WTC11 (cell line): ENCODE measurements around the gene COX19. TPM values are rescaled to one million over a fixed set of nuclear protein-coding genes. Genes with fewer than 3 reads are reported as not detected.

ENCODE experiments used
- ATAC-seq: fragments of 200-7000 bp; cut with Tn5 transposase; 2 replicates; pipeline ENCODE4 v1.10.0; 2021; ENCODE audit warnings: mild to moderate bottlenecking, moderate library complexity
- CTCF ChIA-PET: fragments of 300-600 bp; sonication (Branson Sonifier 250); formaldehyde crosslinking; loops from one replicate; lab custom pipeline; 2021; ENCODE audit warnings: antibody characterized with exemption; lab: Charles Lee
- POLR2A ChIA-PET: fragments of 350-600 bp; sonication (Branson Sonifier 250); formaldehyde crosslinking; loops from one replicate; lab custom pipeline; 2021; ENCODE audit warnings: antibody characterized with exemption; lab: Charles Lee
- DNase-seq: peaks from one replicate; pipeline ENCODE4 v3.0.0; 2021; ENCODE audit warnings: low spot score
- H3K27ac Mint-ChIP-seq: 2 replicates; pipeline ENCODE4 v1.8.0; 2021; ENCODE audit warnings: mixed read lengths
- H3K27me3 Mint-ChIP-seq: 2 replicates; pipeline ENCODE4 v1.8.0; 2021; ENCODE audit warnings: low read depth, mild to moderate bottlenecking, moderate library complexity, mixed read lengths
- H3K36me3 Mint-ChIP-seq: 2 replicates; pipeline ENCODE4 v1.8.0; 2021; ENCODE audit warnings: mixed read lengths
- H3K4me1 Mint-ChIP-seq: 2 replicates; pipeline ENCODE4 v1.8.0; 2022; ENCODE audit warnings: mixed read lengths
- H3K4me3 Mint-ChIP-seq: 2 replicates; pipeline ENCODE4 v1.8.0; 2021; ENCODE audit warnings: mild to moderate bottlenecking, moderate library complexity, mixed read lengths
- H3K9me3 Mint-ChIP-seq: 2 replicates; pipeline ENCODE4 v1.8.0; 2021; ENCODE audit warnings: mixed read lengths
- AR ChIP-seq: fragments of 250-450 bp; sonication (Bioruptor Pico); IDR thresholded peaks from 2 replicates; pipeline ENCODE4 v1.9.0; 2021; ENCODE audit warnings: mild to moderate bottlenecking
- ATF3 ChIP-seq: sonication (generic); formaldehyde crosslinking; conservative IDR thresholded peaks from 2 replicates; pipeline ENCODE4 v1.8.1; 2022; ENCODE audit warnings: mild to moderate bottlenecking, missing genetic modification reagents
- CREB1 ChIP-seq: sonication (generic); formaldehyde crosslinking; IDR thresholded peaks from 2 replicates; pipeline ENCODE4 v1.8.0; 2023; ENCODE audit warnings: mild to moderate bottlenecking, missing genetic modification reagents
- E2F5 ChIP-seq: sonication (generic); formaldehyde crosslinking; IDR thresholded peaks from 2 replicates; pipeline ENCODE4 v1.8.1; 2022; ENCODE audit warnings: mild to moderate bottlenecking, moderate library complexity, missing genetic modification reagents
- FOXK1 ChIP-seq: sonication (generic); formaldehyde crosslinking; IDR thresholded peaks from 2 replicates; pipeline ENCODE4 v1.8.0; 2022; ENCODE audit warnings: mild to moderate bottlenecking, moderate library complexity, missing genetic modification reagents
- HMGA2 ChIP-seq: fragments of 250-450 bp; sonication (Bioruptor Pico); IDR thresholded peaks from 2 replicates; pipeline ENCODE4 v1.4.0; 2021; ENCODE audit warnings: mild to moderate bottlenecking, moderate library complexity
- IRF1 ChIP-seq: sonication (generic); formaldehyde crosslinking; IDR thresholded peaks from 2 replicates; pipeline ENCODE4 v1.8.0; 2023; ENCODE audit warnings: missing genetic modification reagents
- NFATC4 ChIP-seq: fragments of 250-450 bp; sonication (Bioruptor Pico); IDR thresholded peaks from 2 replicates; pipeline ENCODE4 v1.9.0; 2021; ENCODE audit warnings: mild to moderate bottlenecking
- NFE2L1 ChIP-seq: sonication (generic); formaldehyde crosslinking; IDR thresholded peaks from 2 replicates; pipeline ENCODE4 v1.8.1; 2023; ENCODE audit warnings: missing genetic modification reagents
- OVOL2 ChIP-seq: fragments of 250-450 bp; sonication (Bioruptor Pico); IDR thresholded peaks from 2 replicates; pipeline ENCODE4 v1.9.0; 2021; ENCODE audit warnings: mild to moderate bottlenecking, borderline replicate concordance
- RELA ChIP-seq: sonication (generic); formaldehyde crosslinking; IDR thresholded peaks from 2 replicates; pipeline ENCODE4 v1.8.1; 2022; ENCODE audit warnings: missing genetic modification reagents, mild to moderate bottlenecking, borderline replicate concordance
- RORB ChIP-seq: fragments of 250-450 bp; sonication (Bioruptor Pico); IDR thresholded peaks from 2 replicates; pipeline ENCODE4 v1.9.0; 2021; ENCODE audit warnings: mild to moderate bottlenecking
- SP1 ChIP-seq: sonication (generic); formaldehyde crosslinking; conservative IDR thresholded peaks from 2 replicates; pipeline ENCODE4 v1.8.1; 2022; ENCODE audit warnings: missing genetic modification reagents
- ZNF138 ChIP-seq: sonication (generic); formaldehyde crosslinking; conservative IDR thresholded peaks from 2 replicates; pipeline ENCODE4 v1.8.1; 2022; ENCODE audit warnings: mild to moderate bottlenecking, moderate library complexity, missing genetic modification reagents
- ZNF281 ChIP-seq: sonication (generic); formaldehyde crosslinking; IDR thresholded peaks from 2 replicates; pipeline ENCODE4 v1.8.0; 2023; ENCODE audit warnings: mild to moderate bottlenecking, missing genetic modification reagents
- ZNF423 ChIP-seq: fragments of 250-450 bp; sonication (Bioruptor Pico); IDR thresholded peaks from 2 replicates; pipeline ENCODE4 v2.1.2; 2022; ENCODE audit warnings: mild to moderate bottlenecking, moderate library complexity
- total RNA-seq: library from RNA; stranded (reverse); gene quantifications from 3 replicates; pipeline ENCODE4 v1.2.3, GENCODE V29; 2021
- TF ChIP-seq, protein P1 (sequence below): fragments of 250-450 bp; sonication (Bioruptor Pico); IDR thresholded peaks from 2 replicates; pipeline ENCODE4 v1.9.0; 2021; ENCODE audit warnings: mild to moderate bottlenecking, borderline replicate concordance

Gene COX19
- total RNA-seq, 1 experiment from 2014 or later, result 13.2 TPM

DNA sequence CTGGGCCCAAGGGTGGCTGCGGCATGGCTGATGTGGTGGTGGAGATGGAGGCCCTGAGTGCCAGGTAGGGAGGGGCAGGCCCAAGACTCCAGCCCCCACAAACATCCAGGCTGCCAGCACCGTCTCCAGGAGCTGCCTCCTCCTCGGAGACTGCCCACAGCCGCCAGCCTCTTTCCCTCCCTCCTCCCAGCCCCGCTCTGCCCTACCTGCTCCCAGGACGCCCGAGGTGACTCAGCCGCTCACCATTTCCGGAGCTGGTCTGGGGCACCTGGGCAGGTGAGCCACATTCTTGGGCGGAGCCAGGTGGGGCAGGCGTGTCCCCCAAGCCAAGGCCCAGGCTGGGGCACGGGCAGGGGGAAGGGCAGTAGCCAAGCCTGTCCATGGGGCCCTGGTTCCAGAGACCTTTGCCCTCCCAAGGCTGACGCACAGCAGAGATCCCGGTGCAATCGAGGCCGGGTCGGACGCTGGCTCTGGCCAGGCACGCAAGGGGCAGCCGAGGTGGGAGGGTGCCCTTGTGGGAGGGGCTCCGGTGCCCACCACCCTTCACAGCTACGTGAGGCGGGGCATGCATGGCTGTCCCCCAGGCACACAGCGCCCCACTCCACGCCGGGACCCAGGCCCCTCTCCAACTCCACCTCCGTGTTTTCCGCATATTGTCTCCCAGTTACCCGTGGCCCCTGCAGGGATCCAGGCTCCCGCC lies 29.6 kb downstream of the COX19 start (continued):
- no peak for TF ChIP-seq AR
- no peak for TF ChIP-seq NFATC4 (CRISPR knock-in tag)
- TF ChIP-seq CREB1 (CRISPR knock-in tag), result 0 out of 2 replicates have a peak, but pooled peaks have one; percentile 20
- peak; percentile 68; the same call in 1 of the 2 replicates for TF ChIP-seq SP1 (CRISPR knock-in tag)
- TF ChIP-seq RORB, result no peak
- TF ChIP-seq OVOL2 (CRISPR knock-in tag), result no peak
- TF ChIP-seq ZNF281 (CRISPR knock-in tag), result 0 out of 2 replicates have a peak, but pooled peaks have one; percentile 51
- TF ChIP-seq IRF1, result no peak
- no peak for TF ChIP-seq FOXK1

GRCh38 chr7:945147-945555 lies 30.2 kb downstream of the COX19 start:
- no peak for TF ChIP-seq ZNF138 (CRISPR knock-in tag)
- TF ChIP-seq RELA (CRISPR knock-in tag), result no peak
- TF ChIP-seq ZNF423, result no peak
- no peak for TF ChIP-seq HMGA2 (CRISPR knock-in tag)
- no peak for TF ChIP-seq NFATC4 (CRISPR knock-in tag)
- no peak for TF ChIP-seq ATF3 (CRISPR knock-in tag)
- TF ChIP-seq E2F5, result no peak
- TF ChIP-seq, protein P1, sequence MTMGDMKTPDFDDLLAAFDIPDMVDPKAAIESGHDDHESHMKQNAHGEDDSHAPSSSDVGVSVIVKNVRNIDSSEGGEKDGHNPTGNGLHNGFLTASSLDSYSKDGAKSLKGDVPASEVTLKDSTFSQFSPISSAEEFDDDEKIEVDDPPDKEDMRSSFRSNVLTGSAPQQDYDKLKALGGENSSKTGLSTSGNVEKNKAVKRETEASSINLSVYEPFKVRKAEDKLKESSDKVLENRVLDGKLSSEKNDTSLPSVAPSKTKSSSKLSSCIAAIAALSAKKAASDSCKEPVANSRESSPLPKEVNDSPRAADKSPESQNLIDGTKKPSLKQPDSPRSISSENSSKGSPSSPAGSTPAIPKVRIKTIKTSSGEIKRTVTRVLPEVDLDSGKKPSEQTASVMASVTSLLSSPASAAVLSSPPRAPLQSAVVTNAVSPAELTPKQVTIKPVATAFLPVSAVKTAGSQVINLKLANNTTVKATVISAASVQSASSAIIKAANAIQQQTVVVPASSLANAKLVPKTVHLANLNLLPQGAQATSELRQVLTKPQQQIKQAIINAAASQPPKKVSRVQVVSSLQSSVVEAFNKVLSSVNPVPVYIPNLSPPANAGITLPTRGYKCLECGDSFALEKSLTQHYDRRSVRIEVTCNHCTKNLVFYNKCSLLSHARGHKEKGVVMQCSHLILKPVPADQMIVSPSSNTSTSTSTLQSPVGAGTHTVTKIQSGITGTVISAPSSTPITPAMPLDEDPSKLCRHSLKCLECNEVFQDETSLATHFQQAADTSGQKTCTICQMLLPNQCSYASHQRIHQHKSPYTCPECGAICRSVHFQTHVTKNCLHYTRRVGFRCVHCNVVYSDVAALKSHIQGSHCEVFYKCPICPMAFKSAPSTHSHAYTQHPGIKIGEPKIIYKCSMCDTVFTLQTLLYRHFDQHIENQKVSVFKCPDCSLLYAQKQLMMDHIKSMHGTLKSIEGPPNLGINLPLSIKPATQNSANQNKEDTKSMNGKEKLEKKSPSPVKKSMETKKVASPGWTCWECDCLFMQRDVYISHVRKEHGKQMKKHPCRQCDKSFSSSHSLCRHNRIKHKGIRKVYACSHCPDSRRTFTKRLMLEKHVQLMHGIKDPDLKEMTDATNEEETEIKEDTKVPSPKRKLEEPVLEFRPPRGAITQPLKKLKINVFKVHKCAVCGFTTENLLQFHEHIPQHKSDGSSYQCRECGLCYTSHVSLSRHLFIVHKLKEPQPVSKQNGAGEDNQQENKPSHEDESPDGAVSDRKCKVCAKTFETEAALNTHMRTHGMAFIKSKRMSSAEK (CRISPR knock-in tag), result no peak
- TF ChIP-seq NFE2L1 (CRISPR knock-in tag), result no peak
- TF ChIP-seq, all 79 proteins: peak for 0
- H3K9me3 Mint-ChIP-seq, result peaks cover 4% of the 10 kb centered on the region; the same call in 1 of the 2 replicates
- ATAC-seq (no peak), DNase-seq (no peak)
- H3K36me3 Mint-ChIP-seq, result no peaks in the 10 kb centered on the region
- ChIA-PET CTCF (interaction anchor here (0.9 kb wide), 2 partner anchors 33 to 36 kb away, joined by 3 to 5 read pairs; no protein-coding TSS in a partner anchor), POLR2A (interaction anchor here (1.1 to 1.8 kb wide), 3 partner anchors 30 to 48 kb away, joined by 3 to 4 read pairs (median 3); no protein-coding TSS in a partner anchor)
- no peak overlapping the region for H3K4me3 Mint-ChIP-seq
- no peak overlapping the region for H3K27ac Mint-ChIP-seq
- H3K27me3 Mint-ChIP-seq, result peaks cover 27% of the 10 kb centered on the region
- peaks cover 13% of the 10 kb centered on the region for H3K4me1 Mint-ChIP-seq
